B cell (primary cell): ENCODE data around the gene ZNF443.

ENCODE experiments used
- CTCF ChIP-seq: fragments of 200-600 bp; IDR thresholded peaks from one replicate; pipeline ENCODE4 v1.8.0; 2022; ENCODE audit warnings: antibody characterized with exemption, mild to moderate bottlenecking
- EZH2 ChIP-seq: IDR thresholded peaks from 2 replicates; pipeline ENCODE4 v1.6.1; 2012; ENCODE audit warnings: borderline replicate concordance, low read depth, mild to moderate bottlenecking, moderate library complexity, low read length; ENCODE audit not compliant: insufficient read depth, poor library complexity, severe bottlenecking

- no peak for TF ChIP-seq CTCF
- no peak for TF ChIP-seq EZH2
Observed at GRCh38 chr19:12484371-12485051, 43.7 kb upstream of the ZNF443 start, which contains the start of gene ZNF709.
